SK-N-SH treated with all-trans-retinoic acid at 6 μM for 48 hours (cell line): ENCODE measurements around the gene ME3.

ENCODE experiments used
- ATAC-seq: fragments of 200-7000 bp; cut with Tn5 transposase; 3 replicates; pipeline ENCODE4 v1.9.1; 2020; ENCODE audit warnings: mild to moderate bottlenecking, moderate library complexity
- ARNTL ChIP-seq: fragments of 450-650 bp; formaldehyde crosslinking; IDR thresholded peaks from 2 replicates; pipeline ENCODE4 v1.5.0; 2020; ENCODE audit warnings: low read depth, mild to moderate bottlenecking, moderate library complexity, borderline replicate concordance
- BACH2 ChIP-seq: fragments of 250-450 bp; sonication (Bioruptor Pico); IDR thresholded peaks from 2 replicates; pipeline ENCODE4 v1.9.0; 2021; ENCODE audit warnings: mild to moderate bottlenecking, borderline replicate concordance
- CSDC2 ChIP-seq: fragments of 250-450 bp; sonication (Bioruptor Pico); IDR thresholded peaks from 2 replicates; pipeline ENCODE4 v1.5.0; 2020; ENCODE audit warnings: mild to moderate bottlenecking, moderate library complexity
- CSRNP3 ChIP-seq: fragments of 250-450 bp; sonication (Bioruptor Pico); IDR thresholded peaks from 2 replicates; pipeline ENCODE4 v1.5.1; 2021; ENCODE audit warnings: mild to moderate bottlenecking, moderate library complexity
- ESRRG ChIP-seq: fragments of 250-450 bp; sonication (Bioruptor Pico); IDR thresholded peaks from 2 replicates; pipeline ENCODE4 v1.6.1; 2021; ENCODE audit warnings: mild to moderate bottlenecking
- GLIS3 ChIP-seq: fragments of 250-450 bp; sonication (Bioruptor Pico); IDR thresholded peaks from 2 replicates; pipeline ENCODE4 v1.5.0; 2020; ENCODE audit warnings: mild to moderate bottlenecking, moderate library complexity
- ISL1 ChIP-seq: fragments of 250-450 bp; sonication (Bioruptor Pico); IDR thresholded peaks from 2 replicates; pipeline ENCODE4 v2.1.2; 2022; ENCODE audit warnings: mild to moderate bottlenecking, moderate library complexity
- OSR1 ChIP-seq: fragments of 250-450 bp; sonication (Bioruptor Pico); IDR thresholded peaks from 2 replicates; pipeline ENCODE4 v1.8.0; 2022; ENCODE audit warnings: moderate library complexity, mild to moderate bottlenecking, inconsistent platforms
- PPARA ChIP-seq: fragments of 250-450 bp; sonication (Bioruptor Pico); IDR thresholded peaks from 2 replicates; pipeline ENCODE4 v1.5.0; 2020; ENCODE audit warnings: mild to moderate bottlenecking, borderline replicate concordance
- RARB ChIP-seq: fragments of 250-450 bp; sonication (Bioruptor Pico); IDR thresholded peaks from 2 replicates; pipeline ENCODE4 v1.8.0; 2021; ENCODE audit warnings: mild to moderate bottlenecking, moderate library complexity
- SNAI2 ChIP-seq: fragments of 250-450 bp; sonication (Bioruptor Pico); IDR thresholded peaks from 2 replicates; pipeline ENCODE4 v1.5.0; 2020; ENCODE audit warnings: mild to moderate bottlenecking, moderate library complexity
- TCF4 ChIP-seq: fragments of 250-450 bp; sonication (Bioruptor Pico); IDR thresholded peaks from 2 replicates; pipeline ENCODE4 v1.8.0; 2021; ENCODE audit warnings: mild to moderate bottlenecking, moderate library complexity, borderline replicate concordance
- ZFP3 ChIP-seq: fragments of 250-450 bp; sonication (Bioruptor Pico); IDR thresholded peaks from 2 replicates; pipeline ENCODE4 v1.5.0; 2020; ENCODE audit warnings: mild to moderate bottlenecking, moderate library complexity
- ZFP30 ChIP-seq: fragments of 450-650 bp; formaldehyde crosslinking; IDR thresholded peaks from 2 replicates; pipeline ENCODE4 v1.5.0; 2022; ENCODE audit warnings: mild to moderate bottlenecking, moderate library complexity
- ZNF565 ChIP-seq: fragments of 450-650 bp; formaldehyde crosslinking; conservative IDR thresholded peaks from 2 replicates; pipeline ENCODE4 v1.5.0; 2020; ENCODE audit warnings: low read depth, mild to moderate bottlenecking, moderate library complexity
- ZNF70 ChIP-seq: fragments of 450-650 bp; formaldehyde crosslinking; IDR thresholded peaks from 2 replicates; pipeline ENCODE4 v1.5.0; 2020; ENCODE audit warnings: mild to moderate bottlenecking, moderate library complexity
- ZNF8 ChIP-seq: fragments of 450-650 bp; formaldehyde crosslinking; IDR thresholded peaks from 2 replicates; pipeline ENCODE4 v1.5.0; 2020; ENCODE audit warnings: mild to moderate bottlenecking, moderate library complexity
- TF ChIP-seq, protein P1 (sequence below): fragments of 250-450 bp; sonication (Bioruptor Pico); IDR thresholded peaks from 2 replicates; pipeline ENCODE4 v1.8.0; 2020; ENCODE audit warnings: mild to moderate bottlenecking, moderate library complexity, borderline replicate concordance
- TF ChIP-seq, protein P2 (sequence below): fragments of 250-450 bp; sonication (Bioruptor Pico); IDR thresholded peaks from 2 replicates; pipeline ENCODE4 v1.5.1; 2020; ENCODE audit warnings: low read depth, mild to moderate bottlenecking, moderate library complexity
- TF ChIP-seq, protein P3 (sequence below): fragments of 250-450 bp; sonication (Bioruptor Pico); IDR thresholded peaks from 2 replicates; pipeline ENCODE4 v1.8.0; 2021; ENCODE audit warnings: low read depth, mild to moderate bottlenecking, moderate library complexity, borderline replicate concordance
- TF ChIP-seq, protein P4 (sequence below): fragments of 250-450 bp; sonication (Bioruptor Pico); IDR thresholded peaks from 2 replicates; pipeline ENCODE4 v1.5.0; 2020; ENCODE audit warnings: mild to moderate bottlenecking, moderate library complexity

The ME3 gene

GRCh38 chr11:86624366-86624765, 48.0 kb downstream of the ME3 start:
- ATAC-seq: no peak
- TF ChIP-seq RARB (CRISPR knock-in tag) (no peak), ZNF565 (CRISPR knock-in tag) (no peak), ARNTL (no peak), CSRNP3 (CRISPR knock-in tag) (no peak), ZFP3 (CRISPR knock-in tag) (no peak), ZFP30 (no peak), SNAI2 (no peak), BACH2 (CRISPR knock-in tag) (no peak), ZNF70 (no peak), OSR1 (CRISPR knock-in tag) (no peak), ESRRG (CRISPR knock-in tag) (no peak)
- TF ChIP-seq, protein P1, sequence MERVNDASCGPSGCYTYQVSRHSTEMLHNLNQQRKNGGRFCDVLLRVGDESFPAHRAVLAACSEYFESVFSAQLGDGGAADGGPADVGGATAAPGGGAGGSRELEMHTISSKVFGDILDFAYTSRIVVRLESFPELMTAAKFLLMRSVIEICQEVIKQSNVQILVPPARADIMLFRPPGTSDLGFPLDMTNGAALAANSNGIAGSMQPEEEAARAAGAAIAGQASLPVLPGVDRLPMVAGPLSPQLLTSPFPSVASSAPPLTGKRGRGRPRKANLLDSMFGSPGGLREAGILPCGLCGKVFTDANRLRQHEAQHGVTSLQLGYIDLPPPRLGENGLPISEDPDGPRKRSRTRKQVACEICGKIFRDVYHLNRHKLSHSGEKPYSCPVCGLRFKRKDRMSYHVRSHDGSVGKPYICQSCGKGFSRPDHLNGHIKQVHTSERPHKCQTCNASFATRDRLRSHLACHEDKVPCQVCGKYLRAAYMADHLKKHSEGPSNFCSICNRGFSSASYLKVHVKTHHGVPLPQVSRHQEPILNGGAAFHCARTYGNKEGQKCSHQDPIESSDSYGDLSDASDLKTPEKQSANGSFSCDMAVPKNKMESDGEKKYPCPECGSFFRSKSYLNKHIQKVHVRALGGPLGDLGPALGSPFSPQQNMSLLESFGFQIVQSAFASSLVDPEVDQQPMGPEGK: no peak

DNA sequence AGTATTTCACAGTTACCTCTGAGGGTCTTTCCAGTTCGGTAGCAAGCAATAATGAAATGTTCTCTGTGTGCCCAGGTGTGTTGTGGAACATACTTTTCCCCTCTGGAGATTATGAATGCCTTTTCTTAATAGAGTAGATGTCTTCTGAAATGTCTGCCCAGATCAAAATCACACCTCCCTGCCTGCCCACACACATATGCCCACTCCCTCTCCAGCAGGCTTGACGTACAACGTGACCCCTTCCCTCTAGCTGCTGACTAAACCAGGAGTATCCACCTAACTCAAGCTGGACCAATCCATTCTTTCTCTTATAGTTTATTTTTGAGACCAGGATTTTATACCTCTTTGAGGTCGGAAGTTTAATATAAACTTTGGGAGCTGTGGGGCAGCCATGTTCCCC, 48.7 kb downstream of the ME3 start:
- no peak for ATAC-seq
- TF ChIP-seq ESRRG (CRISPR knock-in tag) (no peak), ZNF70 (no peak), ISL1 (CRISPR knock-in tag) (no peak), OSR1 (CRISPR knock-in tag) (no peak), TCF4 (no peak), SNAI2 (no peak), CSDC2 (CRISPR knock-in tag) (no peak), GLIS3 (CRISPR knock-in tag) (no peak), ZNF8 (CRISPR knock-in tag) (no peak), RARB (CRISPR knock-in tag) (no peak), PPARA (CRISPR knock-in tag) (no peak), ZFP30 (no peak), ARNTL (no peak), BACH2 (CRISPR knock-in tag) (no peak)
- TF ChIP-seq, protein P2, sequence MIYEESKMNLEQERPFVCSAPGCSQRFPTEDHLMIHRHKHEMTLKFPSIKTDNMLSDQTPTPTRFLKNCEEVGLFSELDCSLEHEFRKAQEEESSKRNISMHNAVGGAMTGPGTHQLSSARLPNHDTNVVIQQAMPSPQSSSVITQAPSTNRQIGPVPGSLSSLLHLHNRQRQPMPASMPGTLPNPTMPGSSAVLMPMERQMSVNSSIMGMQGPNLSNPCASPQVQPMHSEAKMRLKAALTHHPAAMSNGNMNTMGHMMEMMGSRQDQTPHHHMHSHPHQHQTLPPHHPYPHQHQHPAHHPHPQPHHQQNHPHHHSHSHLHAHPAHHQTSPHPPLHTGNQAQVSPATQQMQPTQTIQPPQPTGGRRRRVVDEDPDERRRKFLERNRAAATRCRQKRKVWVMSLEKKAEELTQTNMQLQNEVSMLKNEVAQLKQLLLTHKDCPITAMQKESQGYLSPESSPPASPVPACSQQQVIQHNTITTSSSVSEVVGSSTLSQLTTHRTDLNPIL (CRISPR knock-in tag): no peak
- TF ChIP-seq, protein P3, sequence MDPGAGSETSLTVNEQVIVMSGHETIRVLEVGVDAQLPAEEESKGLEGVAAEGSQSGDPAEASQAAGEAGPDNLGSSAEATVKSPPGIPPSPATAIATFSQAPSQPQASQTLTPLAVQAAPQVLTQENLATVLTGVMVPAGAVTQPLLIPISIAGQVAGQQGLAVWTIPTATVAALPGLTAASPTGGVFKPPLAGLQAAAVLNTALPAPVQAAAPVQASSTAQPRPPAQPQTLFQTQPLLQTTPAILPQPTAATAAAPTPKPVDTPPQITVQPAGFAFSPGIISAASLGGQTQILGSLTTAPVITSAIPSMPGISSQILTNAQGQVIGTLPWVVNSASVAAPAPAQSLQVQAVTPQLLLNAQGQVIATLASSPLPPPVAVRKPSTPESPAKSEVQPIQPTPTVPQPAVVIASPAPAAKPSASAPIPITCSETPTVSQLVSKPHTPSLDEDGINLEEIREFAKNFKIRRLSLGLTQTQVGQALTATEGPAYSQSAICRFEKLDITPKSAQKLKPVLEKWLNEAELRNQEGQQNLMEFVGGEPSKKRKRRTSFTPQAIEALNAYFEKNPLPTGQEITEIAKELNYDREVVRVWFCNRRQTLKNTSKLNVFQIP: no peak
- TF ChIP-seq, protein P1: no peak
- TF ChIP-seq, protein P4, sequence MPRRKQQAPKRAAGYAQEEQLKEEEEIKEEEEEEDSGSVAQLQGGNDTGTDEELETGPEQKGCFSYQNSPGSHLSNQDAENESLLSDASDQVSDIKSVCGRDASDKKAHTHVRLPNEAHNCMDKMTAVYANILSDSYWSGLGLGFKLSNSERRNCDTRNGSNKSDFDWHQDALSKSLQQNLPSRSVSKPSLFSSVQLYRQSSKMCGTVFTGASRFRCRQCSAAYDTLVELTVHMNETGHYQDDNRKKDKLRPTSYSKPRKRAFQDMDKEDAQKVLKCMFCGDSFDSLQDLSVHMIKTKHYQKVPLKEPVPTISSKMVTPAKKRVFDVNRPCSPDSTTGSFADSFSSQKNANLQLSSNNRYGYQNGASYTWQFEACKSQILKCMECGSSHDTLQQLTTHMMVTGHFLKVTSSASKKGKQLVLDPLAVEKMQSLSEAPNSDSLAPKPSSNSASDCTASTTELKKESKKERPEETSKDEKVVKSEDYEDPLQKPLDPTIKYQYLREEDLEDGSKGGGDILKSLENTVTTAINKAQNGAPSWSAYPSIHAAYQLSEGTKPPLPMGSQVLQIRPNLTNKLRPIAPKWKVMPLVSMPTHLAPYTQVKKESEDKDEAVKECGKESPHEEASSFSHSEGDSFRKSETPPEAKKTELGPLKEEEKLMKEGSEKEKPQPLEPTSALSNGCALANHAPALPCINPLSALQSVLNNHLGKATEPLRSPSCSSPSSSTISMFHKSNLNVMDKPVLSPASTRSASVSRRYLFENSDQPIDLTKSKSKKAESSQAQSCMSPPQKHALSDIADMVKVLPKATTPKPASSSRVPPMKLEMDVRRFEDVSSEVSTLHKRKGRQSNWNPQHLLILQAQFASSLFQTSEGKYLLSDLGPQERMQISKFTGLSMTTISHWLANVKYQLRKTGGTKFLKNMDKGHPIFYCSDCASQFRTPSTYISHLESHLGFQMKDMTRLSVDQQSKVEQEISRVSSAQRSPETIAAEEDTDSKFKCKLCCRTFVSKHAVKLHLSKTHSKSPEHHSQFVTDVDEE (CRISPR knock-in tag): no peak
